ENCODE results near the gene TMEM100.

DNA sequence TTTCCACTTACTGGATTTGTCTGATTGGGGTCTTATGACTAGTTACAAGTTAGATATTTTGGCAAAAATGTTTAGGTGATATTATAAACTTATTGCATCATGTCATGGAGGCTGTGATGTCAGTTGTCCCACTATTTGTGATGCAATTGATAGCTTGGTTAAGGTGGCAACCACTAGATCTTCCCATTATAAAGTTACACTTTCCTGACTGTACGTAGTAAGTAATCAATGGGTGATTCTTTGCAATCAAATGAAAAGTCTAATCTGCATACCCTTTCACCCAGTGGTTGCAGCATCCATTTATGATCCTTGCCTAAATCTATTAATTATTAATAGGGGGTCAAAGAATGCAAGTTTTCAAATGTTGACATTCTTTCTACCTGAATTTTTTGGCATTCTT, 23.8 kb upstream of the TMEM100 start:
- no peak for TF ChIP-seq EZH2 (IDR thresholded peaks at IDR 0.05; ENCODE audit: low read depth)
- TF ChIP-seq, protein P1, sequence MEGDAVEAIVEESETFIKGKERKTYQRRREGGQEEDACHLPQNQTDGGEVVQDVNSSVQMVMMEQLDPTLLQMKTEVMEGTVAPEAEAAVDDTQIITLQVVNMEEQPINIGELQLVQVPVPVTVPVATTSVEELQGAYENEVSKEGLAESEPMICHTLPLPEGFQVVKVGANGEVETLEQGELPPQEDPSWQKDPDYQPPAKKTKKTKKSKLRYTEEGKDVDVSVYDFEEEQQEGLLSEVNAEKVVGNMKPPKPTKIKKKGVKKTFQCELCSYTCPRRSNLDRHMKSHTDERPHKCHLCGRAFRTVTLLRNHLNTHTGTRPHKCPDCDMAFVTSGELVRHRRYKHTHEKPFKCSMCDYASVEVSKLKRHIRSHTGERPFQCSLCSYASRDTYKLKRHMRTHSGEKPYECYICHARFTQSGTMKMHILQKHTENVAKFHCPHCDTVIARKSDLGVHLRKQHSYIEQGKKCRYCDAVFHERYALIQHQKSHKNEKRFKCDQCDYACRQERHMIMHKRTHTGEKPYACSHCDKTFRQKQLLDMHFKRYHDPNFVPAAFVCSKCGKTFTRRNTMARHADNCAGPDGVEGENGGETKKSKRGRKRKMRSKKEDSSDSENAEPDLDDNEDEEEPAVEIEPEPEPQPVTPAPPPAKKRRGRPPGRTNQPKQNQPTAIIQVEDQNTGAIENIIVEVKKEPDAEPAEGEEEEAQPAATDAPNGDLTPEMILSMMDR (conservative IDR thresholded peaks at IDR 0.05), result no peak
